NCI-H345 treated with DMSO at 0.1 percent for 48 hours (cell line): ENCODE data around the gene DPYSL4.

Source experiments
- DNase-seq: peaks from one replicate; lab custom pipeline; 2025; ENCODE audit not compliant: unreplicated experiment; lab: John Stamatoyannopoulos, UW

The DPYSL4 gene

DNA sequence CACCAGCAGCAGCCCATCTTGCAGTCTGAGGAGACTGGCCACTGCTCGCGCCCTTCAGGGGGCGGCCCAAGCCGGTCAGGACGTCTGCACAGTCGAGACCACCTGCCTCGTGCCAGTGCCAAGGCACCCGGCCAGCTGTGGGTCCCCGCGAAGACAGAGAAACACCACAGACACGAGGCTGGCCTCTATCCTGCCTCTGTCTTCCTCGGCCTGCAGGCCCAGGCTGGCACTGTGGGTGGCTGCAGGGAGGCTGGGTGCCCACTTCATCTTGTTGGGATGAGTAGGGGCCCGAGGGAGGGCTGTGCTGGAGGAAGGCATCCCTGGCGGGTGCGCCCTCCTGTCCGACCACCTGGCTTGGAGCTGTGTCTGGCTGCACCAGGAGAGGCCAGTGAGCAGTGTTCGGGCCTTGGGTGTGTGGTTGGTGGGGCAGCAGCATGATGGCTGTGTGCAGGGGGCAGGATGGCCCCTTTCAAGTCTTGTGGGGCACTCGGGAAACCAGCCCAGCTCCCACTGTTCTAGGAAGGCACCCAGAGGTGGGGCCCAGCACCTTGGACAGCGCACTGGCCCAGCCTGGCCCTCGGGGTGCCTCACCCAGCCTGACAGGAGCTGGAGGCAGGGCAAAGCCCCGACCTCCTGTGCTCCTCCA is 7.3 kb downstream of the DPYSL4 start:
- no peak for DNase-seq

DNA sequence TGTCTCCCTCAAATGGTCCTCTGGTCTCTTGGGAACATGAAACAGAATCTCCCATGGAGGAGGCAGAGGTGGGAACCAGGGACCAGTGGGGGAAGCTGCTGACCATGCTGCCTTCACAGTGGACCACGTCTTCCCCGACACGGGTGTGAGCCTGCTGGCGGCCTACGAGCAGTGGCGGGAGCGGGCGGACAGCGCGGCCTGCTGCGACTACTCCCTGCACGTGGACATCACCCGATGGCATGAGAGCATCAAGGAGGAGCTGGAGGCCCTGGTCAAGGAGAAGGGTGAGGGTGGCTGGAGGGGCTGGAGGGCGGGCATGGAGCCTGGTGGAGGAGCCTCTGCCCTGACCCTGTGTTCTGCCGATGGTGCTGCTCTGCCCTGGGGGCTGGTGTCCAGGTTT is 8.0 kb downstream of the DPYSL4 start:
- no peak for DNase-seq

DNA sequence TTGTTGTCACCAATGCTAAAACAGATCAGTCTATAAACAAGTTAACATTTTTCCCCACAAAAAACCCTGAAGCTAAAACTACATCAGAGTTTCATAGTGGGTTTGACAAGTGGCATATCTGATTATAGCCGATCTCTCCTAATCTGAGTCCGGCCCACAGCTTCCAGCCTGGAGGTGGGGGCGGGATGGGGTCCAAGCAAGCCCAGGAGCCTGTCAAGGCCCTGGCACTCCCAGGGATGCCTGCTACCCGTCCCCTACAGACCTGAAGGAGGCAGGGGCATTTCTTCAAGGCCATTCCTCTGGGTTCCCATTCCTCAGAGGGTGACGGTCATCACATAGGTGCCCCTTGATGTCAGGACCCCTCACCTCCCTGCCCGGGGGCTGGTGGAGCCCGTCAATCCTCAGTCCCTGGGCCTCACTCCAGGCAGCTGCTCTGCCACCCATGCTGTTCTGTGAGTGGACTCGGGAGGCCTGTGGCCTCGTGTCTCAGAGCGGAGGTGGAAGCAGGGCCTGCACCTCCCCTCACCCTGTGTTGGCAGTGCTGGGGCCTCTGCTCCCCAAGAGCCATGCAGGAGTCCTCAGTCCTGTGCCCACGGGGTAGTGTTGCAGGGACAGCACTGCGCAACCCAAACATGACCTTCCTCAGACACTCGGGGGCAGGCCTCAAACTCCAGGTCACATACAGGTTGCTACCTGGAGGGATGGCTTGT is 8.8 kb downstream of the DPYSL4 start:
- no peak for DNase-seq

DNA sequence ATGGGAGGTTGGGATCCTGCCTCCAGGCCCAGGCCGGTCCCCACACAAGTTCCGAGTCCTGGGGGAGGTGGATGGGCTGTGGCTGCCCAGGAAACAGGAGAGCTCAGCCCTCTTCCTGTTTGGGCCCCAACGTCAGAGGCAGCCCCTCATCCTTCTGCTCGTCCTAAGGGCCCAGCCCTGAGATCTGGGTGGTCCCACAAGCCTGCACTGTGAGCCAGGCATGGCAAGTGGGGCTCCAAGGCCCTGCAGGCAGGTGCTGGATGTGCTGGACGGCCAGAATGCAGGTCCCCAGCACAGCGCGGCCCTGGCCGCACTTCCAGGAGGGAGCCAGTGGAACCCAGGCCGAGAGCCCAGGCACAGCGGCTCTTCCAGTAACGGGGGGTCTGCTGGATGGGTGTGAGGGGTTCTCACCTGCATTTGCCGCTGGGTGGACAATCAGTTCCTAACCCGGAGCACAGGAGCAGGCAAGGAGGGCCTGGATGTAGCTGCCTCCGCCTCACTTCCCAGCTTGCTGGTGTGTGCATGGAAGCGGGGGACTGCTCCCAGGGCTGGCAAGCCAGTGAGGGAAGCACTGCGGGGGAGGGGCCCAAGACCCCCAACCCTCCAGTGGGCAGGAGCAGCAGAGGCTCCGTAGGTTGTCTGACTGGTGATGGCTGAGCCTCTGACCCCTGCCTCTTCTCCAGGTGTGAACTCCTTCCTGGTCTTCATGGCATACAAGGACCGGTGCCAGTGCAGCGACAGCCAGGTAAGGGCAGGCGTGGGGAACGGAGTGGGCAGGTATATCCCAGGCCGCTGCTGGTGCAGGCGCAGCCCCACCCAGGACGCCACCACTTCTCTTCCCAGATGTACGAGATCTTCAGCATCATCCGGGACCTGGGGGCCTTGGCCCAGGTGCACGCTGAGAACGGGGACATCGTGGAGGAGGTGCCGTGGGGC is 9.7 kb downstream of the DPYSL4 start:
- DNase-seq = no peak

DNA sequence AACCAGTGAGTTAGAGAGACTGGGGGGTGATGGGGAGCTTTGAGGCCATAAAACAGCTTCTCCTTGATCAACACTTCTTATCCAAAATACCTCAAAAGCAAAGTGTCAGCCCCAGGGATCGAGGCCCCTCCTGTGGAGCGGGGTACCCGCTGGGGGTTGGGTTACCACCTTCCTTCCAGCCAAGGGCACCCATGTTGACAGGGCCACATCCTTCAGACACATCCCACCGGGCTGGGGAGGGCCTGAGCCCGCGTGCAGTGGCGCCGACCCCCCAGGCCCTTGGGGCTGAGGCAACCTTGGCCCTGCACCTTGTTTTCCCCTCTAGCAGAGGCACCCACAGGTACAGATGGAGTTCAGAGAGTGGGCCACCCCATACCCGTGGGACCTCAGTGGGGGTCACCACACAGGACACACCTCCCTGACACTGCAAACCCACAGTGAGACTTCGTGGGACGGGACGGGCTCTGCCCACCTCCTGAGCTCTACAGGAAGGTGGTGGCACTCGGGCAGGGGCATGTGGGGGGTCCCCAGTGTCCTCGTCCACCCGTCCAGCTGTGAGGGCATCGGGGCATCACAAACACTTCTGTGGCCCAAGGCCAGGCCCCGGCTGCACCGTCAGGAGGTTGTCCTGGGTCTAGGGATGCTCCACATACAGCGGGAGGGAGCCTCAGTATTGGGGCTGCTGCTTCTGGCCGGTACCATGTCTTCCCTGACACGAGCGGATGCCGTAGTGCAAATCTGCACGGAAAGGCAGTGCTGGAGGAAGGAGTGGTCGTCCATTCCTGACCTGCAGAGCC is 10.7 kb downstream of the DPYSL4 start:
- DNase-seq = no peak

DNA sequence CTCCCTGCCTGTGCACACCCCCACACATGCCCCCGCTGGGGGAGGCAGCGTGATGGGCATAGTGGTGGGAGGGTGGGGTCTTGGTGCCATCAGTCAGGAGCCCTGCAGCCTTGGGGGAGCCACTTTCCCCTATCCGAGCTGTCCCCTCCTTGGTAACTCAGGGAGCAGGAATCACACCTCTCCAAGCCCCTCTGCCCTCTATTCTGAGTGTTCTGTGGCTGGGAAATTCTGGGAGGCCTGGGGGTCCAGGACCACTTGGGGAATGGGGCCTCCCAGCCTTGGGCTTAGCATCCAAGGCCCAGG is 11.3 kb downstream of the DPYSL4 start:
- DNase-seq = no peak

DNA sequence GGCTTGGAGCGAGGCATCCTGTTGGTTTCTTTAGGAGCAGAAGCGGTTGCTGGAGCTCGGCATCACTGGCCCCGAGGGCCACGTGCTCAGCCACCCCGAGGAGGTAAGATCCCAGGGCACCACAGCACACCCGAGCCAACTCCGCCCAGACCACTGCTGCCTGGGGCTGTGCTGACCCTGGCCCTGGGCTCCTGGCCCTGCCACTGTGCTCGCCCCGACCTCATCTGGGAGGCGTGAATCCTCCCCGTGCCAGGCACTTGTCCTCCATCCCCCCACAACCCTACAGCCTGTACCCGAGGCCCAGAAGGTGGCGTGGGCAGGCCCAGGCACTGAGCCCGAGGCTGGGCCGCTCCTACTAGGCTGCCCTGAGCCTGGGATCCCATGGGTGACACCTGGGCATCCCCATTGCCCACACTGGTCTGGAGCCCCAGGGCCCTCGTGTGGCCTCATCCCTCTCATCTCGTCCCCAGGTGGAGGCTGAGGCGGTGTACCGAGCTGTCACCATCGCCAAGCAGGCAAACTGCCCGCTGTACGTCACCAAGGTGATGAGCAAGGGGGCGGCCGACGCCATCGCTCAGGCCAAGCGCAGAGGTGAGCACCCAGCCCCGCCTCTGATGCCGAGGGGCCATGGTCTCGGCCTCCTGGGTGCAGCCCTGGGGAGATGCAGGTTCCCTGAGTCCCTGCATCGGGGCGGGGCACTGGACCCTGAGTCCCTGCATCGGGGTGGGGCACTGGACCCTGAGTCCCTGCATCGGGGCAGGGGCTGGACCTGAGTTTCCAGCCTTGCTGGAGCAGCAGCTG is 11.8 kb downstream of the DPYSL4 start:
- DNase-seq = no peak

DNA sequence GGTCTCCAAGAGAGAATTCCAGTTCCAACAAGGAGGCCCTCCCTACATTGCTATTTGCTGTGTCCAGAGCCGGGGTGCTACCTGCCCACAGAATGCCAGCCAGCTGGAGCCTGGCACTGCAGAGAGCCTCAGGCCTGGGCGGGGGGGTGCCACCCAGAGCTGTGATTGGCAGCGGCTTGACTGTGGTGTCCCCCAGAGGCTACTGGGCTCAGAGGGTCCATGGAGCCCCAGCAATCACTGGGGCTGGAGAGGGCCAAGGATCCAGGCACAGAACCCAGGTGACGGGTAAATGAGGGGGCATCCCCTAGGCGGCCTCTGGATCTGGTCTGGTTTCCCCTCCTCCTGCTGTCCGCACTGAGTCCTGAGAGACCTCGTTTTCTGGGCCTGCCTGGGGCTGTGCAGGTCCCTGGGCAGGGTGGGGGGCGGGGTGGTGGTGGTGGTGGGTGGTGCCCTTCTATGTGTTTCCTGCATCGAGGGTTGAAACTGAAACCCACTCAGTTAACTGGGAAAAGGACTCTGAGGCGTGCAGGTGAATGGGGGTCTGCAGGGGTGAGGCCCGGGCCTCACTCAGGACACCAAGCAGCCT is 12.6 kb downstream of the DPYSL4 start:
- no peak for DNase-seq

DNA sequence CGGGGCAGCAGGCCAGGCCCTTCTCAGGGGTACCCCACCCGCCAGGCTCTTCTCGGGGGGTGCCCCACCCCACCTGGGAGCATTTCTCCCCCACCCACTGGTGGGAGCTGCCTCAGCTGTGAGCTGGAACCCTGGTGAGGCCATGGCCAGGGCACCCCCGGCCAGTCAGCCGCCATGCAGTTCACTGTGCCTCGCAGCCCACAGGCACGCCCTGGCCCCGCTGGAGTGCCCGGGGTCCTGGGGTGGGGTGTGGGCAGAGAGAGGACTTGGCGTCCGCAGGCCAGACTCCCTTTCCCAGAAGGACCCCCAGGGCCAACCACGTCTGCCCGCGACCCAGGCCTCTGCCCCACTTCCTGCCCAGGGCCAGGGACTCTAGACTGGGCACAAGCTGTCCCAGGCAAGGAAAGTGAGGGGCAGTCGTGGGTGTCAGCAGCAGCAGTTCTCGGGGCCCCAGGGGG is 13.1 kb downstream of the DPYSL4 start:
- no peak for DNase-seq

DNA sequence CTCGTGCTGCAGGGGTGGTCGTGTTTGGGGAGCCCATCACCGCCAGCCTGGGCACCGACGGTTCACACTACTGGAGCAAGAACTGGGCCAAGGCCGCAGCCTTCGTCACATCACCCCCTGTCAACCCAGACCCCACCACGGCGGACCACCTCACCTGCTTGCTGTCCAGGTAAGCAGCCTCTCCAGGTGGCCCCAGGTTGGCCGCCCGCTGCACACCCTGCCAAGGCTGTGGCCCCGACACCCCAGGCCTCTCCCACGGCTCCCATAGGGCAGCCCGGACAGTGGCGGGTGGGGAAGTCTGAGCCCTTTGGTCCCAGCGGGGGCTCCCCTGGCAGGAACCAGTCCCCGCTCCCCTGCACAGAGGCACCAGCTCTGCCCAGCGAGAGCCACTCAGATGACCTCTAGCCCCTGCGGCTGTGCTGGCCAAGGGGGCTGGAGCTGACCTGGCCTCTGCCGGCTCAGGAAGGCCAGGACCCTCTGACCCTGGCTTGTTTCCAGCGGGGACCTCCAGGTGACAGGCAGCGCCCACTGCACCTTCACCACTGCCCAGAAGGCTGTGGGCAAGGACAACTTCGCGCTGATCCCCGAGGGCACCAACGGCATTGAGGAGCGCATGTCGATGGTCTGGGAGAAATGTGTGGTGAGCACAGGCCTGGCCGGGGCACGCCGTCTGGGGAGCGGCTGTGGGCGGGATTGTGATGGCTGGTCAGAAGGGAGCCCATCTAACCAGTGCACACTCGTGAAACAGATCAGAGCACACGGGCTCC is 13.8 kb downstream of the DPYSL4 start:
- no peak for DNase-seq

DNA sequence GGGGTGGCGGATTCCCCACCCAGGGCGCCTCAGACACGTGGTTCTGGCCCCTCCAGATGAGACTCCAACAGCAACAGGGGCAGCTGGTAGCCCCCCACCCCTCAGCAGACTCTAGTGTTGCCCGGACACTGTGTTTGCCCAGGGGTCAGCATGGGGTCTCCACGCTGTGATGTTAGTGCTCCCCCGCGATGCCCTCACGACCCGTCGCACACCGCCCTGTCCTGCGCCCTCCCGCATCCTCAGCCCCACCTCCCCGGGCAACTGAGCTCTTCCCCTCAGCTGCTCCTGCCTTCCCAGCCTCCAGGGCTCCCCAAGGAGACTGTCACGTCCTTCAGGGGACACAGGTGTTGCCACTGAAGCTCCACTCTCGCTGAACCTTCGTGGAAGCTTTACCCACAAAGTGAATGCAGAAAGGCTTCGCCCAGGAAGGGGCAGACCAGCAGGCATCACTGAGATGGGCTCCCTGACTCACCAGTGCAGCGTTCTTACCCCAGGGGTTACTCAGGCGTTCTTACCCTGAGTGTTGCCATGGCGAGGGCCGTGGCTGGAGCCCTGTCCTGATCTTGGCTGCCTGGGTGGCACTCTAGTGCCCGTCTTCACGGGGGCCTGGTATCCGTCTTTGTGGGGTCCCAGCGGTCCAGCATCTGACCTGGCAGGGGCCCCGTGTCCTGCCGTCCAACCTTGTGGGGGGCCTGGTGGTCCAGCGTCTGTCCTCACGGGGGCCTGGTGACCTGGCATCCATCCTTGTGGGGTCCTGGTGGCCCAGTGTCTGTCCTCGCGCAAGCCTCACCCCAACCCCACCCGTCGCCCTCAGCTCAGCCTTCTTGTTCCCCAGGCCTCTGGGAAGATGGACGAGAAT is 14.6 kb downstream of the DPYSL4 start:
- no peak for DNase-seq

DNA sequence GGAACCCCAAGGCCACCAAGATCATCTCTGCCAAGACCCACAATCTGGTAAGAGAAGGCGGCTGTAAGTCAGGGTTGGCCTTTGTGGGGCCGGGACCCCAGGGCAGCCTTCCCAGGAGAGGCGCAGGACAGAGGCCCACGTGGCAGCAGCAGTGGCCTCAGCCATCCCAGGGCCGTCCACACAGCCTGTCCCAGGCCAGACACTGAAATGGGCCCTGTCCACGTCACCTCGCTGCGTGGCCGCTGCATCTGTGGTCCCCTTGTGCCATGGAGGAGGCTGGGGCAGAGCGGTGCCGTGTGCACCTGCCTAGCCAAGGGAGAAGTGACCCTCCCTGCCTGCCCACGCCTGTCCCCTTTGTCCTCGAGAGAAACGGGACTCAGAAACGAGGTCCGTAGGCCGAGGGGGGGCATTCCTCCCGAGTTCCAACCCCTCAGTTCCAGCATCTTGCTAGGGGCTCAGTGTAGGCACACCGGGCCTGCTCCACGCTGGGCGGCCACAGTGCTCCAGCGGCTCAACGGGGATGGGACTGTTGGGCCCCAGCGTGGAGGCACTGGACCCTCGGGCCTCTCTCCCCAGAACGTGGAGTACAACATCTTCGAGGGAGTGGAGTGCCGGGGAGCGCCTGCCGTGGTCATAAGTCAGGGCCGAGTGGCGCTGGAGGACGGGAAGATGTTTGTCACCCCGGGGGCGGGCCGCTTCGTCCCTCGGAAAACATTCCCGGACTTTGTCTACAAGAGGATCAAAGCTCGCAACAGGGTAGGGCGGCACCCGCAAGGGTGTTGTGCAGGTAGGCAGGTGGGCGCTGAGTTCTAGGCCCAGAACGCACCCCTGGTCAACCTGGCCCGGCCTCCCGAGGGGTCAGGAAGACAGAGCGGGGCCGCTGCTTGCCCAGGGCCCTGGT is 15.6 kb downstream of the DPYSL4 start:
- DNase-seq = no peak

DNA sequence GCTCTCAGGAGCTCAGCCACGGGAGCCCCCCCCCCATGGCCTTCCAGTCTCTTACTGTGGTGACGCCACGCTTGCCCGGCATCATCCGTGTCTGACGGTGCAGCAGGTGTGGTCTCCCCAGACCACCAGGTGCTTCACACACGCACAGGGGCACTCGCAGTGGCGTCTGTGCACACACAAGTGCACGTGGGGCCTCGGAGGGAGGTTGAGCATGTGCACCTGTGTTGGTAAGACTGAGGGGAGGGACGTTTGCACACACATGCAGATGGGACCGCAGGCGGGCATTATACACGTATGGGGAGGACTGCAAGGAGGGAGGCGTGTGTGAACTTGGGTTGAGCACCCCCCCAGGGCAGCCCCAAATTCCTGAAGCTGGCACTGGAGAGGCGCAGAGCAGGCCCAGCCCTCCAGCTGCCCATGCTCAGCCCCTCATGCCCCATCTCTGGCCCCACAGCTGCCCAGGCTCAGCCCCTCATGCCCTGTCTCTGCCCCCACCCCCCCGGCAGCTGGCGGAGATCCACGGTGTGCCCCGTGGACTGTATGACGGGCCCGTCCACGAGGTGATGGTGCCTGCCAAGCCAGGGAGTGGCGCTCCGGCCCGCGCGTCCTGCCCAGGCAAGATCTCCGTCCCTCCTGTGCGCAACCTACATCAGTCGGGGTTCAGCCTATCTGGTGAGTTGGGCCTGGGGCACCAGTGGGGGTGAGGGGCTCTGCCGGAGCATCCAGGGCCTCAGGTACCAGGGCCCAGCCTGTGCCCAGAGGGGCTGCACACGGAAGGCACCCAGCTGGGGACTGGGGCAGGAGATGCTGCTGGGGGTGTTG is 16.7 kb downstream of the DPYSL4 start:
- DNase-seq = no peak

DNA sequence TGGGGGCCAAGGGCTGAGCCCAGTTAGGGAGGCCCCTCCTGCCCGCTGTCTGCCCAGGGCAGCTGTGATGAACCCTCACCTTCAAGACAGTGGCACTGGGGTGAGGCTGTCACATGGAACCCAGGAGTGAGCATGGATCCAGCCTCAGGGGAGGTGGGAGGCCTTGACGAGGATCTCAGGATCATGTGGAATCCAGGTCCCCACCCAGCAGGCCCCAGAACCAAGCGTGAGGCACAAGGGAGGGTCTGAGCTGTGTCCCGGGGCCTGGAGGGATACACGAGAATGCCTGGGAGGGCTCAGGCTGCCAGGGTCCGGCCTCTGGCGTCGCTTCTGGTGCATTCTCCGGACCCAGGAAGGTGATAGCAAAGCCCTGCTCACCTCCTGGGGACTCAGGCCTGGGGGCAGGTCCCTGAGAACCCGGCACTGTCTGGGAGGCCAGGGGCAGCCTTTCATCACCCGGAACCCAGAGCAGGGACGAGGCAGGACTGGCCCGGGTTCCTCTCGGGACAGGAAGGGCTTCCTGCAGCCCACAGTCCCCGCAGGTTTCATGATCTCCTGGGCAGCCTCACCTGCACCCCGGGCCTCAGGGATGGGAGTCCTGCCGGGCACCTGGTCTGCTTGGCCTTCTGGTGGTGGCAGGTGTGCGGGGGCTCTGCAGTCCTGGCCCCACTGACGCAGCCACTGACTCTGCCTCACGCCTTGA is 17.5 kb downstream of the DPYSL4 start:
- no peak for DNase-seq

DNA sequence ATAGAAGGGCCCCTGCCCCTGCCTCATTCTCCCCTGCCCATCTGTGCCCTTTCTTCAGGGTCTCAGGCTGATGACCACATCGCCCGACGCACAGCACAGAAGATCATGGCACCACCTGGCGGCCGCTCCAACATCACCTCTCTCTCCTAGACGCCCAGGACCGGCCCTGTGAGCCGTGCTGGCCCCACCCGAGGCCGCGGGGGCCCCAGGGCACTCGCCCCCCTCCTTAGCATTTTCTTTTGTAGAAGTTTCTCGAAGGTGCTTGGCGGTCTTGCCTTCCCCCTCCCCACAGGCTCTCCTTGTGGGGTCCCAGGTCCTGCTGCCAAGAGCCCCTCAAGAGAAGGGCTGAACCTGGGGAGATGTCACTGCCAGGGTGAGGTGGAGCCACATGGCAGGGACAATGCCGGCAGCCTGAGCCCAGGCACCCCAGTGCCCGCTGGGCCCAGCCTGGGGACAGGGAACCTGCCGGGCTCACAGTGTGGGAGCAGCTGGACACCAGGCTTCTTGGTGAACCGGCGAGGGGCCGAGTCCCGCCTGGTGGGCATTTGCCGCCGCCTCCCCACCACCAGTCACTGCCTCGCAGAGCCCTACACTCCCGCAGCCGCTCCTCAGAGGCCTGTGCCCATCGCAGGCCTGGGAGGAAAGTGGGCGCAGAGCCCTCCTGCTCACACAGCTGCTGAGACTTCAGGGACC is 18.2 kb downstream of the DPYSL4 start:
- DNase-seq = no peak
